SW 1271 (cell line): ENCODE measurements around the gene ZNRF1.
A peak's percentile ranks its signal among the peaks of the same experiment; 100 is the strongest.

Experiments
- DNase-seq, 2 experiments: peaks; one replicate each; lab custom pipeline; 2025; lab: John Stamatoyannopoulos, UW

Gene ZNRF1

DNA sequence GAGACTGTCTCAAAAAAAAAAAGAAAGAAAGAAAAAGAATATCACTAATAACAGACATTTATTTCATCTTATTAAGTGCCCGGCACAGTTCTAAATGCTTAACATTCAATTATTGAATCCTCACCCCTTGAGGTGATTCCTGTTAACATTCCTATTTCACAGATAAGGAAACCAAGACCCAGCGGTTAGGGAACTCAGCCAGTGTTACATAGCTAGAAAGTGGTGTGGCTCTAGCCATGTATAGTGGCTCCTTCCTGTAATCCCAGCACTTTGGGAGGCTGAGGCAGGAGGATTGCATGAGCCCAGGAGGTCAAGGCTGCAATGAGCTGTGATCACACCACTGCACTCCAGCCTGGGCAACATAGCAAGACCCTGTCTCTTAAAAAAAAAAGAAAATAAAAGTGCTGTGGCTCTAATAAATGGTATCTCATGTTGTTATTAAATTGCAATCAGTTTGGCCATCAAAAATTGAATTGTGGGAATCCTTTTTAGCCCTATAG lies 28.1 kb downstream of the ZNRF1 start:
- no peak for DNase-seq

DNA sequence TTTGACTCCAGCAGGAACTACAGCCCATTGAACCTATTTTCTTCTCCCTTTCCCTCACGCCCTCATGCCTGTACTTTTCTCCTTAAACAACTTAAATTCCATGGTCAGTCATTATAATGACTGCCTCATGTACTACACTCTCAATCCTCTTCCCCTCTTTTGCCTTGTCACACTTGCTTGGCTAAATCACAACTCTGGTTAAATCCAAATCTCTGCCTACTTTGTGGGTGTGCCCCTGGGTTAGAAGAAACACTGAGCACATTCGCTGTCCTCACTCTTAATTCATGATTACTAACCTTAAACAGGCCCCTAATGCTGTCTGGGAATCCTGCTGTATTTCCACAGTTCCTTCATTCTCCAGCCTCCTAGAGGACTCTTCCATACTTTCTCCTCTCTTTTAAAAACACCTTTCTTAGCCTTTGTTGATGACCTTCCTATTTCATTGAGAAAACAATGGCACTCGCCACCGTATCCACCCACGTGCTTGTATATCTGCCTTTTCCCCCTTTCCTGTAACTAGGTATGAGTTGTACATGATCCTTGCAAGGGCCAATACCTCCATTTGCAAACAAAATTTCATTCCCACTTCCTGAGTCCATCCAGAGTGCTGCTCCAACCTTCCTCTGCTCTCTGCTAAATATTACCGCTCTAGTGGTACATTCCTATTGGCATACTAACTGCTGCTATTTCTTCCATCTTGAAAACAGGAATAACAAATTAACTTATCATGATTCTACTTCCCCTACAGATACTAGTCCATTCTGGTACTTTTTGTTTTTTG lies 28.9 kb downstream of the ZNRF1 start:
- no peak for DNase-seq

- no peak for DNase-seq
Observed at GRCh38 chr16:75028544-75029135, 29.8 kb downstream of the ZNRF1 start.

DNA sequence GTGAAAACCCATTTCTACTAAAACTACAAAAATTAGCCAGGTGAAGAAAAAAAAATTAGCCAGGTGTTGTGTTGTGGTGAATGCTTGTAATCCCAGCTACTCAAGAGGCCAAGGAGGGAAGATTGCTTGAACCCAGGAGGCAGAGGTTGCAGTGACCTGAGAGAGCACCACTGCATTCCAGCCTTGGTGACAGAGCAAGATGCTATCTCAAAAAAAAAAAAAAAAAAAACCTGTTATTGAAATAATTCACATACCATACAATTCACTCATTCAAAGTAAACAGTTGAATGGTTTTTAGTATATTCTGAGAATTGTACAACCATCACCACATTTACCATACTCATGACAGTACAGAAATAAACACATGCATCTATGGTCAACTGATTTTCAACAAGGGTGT lies 31.0 kb downstream of the ZNRF1 start:
- DNase-seq, result peak in 1 of 2 experiments; percentile 60

DNA sequence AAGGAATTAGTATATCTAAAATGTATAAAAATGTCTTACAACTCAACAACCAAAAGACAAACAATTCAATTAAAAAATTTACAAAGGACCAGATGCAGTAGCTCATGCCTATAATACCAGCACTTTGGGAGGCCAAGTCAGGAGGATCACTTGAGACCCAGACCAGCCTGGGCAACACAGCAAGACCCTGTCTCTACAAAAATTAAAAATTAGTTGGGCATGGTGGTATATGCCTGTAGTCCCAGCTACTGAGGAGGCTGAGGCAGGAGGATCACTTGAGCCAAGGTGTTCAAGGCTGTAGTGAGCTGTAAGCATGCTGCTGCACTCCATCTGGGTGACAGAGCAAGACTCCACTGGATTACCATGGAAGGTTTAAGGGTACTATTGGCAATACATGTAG lies 33.8 kb downstream of the ZNRF1 start:
- DNase-seq, result no peak

DNA sequence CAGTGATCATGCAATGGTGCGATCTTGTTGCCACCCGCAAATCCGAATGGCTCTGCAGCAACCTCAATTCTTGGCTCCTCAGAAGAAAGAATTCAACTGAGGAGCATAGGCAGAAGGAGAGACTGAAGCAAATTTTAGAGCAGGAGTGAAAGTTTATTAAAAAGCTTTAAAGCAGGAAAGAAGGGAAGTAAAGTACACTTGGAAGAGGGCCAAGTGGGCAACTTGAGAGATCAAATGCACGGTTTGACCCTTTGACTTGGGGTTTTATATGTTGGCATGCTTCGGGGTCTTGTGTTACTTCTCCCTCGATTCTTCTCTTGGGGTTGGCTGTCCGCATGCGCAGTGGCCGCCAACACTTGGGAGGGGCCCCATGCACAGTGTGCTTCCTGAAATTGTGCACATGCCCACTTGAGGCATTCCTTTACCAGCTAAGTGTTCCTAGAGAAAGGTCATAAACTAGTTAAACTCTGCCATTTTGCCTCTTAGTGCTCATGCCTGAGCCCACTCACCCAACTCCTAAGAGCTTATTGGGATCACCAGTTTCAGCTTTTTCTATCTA lies 36.7 kb downstream of the ZNRF1 start:
- DNase-seq, result no peak

GRCh38 chr16:75038036-75038858 lies 39.4 kb downstream of the ZNRF1 start:
- no peak for DNase-seq

DNA sequence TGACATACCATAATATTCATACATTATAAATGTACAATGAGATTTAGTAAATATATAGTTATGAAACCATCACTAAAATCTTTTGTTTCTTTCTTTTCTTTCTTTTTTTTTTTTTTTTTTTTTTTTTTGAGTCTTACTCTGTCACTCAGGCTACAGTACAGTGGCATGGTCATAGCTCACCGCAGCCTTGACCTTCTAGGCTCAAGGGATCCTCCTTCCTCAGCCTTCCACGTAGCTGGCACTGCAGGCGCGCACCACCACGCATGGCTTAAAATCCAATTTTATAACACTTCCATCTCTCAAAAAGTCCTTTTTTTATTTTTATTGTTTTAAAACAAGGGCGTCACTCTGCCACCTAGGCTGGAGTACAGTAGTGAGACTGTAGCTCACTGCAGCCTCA lies 41.1 kb downstream of the ZNRF1 start:
- DNase-seq, result no peak

GRCh38 chr16:75042426-75043174 lies 43.8 kb downstream of the ZNRF1 start:
- DNase-seq, result no peak

- DNase-seq, result no peak
Observed at GRCh38 chr16:75043175-75043895, 44.5 kb downstream of the ZNRF1 start.

GRCh38 chr16:75044800-75045361 lies 46.1 kb downstream of the ZNRF1 start:
- DNase-seq, result peak in 1 of 2 experiments; percentile 8

DNA sequence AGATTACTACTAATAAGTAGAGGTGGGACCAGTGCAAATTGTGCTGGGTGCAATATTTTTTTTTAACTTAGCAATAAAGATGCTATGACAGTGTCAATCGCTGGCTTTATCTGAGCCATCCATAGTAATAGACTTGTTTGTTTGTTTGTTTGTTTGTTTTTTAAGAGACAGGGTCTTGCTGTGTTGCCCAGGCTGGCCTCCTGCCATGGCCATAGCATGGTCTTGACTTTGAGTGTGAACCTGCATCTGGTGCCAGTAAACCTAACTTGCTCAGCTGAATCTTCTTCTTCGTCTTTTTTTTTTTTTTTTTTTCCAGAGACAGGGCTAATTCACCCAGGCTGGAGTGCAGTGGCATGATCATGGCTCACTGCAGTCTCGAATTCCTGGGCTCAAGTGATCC lies 46.6 kb downstream of the ZNRF1 start:
- no peak for DNase-seq

DNA sequence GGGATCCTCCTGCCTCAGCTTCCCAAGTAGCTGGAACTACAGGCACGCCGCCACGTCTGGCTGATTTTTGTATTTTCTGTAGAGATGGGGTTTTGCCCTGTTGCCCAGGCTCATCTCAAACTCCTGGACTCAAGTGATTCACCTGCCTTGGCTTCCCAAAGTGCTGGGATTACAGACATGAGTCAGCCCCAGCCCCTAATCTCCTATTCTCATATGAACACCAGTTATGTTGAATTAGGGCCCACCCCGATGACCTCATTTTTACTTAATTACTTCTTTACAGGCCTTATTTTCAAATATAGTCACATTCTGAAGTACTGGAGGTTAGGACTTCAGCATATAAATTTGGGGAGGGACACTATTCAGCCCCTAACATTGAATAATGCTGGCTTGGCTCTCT lies 49.2 kb downstream of the ZNRF1 start:
- no peak for DNase-seq

DNA sequence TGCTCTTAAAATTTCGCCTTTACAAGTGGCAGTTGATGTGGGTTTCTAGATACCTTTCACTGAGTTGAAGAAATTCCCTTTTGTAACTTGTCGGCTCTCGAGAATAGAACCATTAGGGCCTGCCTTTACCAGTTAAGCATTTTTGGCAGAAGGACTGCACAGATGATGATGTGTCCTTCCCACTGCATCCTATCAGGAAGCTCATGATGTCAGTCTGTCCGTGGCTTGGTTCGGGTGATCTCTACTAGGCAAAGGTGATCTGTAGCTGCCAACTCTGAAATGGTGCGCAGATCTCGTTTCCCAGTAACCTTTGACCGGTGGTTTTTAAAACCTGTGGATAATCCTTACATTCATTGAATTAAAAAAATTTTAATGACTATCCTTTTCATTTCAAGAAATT lies 49.7 kb downstream of the ZNRF1 start:
- DNase-seq, result no peak

DNA sequence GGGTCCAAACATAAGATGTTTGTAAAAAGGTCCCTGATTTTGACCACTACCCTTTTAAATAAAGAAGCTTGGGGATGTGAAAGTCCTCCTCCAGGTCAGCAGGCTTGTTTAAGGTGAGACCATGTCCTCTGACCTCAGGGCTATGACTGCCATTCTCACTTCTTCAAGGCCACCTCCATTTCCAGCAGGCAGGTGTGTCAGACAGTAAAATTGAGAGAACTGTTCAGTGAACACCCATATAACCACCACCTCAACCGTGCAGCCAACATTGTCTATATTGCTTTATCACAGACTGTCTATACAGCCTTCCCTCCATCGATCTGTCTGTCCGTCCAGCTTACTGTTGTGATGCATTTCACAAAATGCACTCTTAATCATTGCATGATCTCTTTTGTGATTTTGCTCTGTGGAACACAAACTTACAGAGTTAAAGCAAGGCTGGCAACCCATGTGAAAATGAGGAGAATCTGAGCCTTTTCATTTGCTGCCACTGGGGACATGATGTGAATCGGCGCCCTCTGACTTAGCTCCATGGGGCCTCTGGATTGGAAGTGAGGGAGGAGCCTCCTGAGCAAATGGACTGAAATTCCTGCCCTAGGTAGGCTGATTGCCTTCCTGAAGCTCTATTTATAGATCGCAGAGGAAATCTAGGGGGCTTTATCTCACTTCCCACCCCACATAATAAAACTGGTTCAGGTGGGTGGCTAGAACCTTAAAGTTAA lies 53.8 kb downstream of the ZNRF1 start:
- DNase-seq, result no peak

GRCh38 chr16:75053791-75054555 lies 55.1 kb downstream of the ZNRF1 start:
- no peak for DNase-seq

- no peak for DNase-seq
Observed at GRCh38 chr16:75054556-75054947, 55.7 kb downstream of the ZNRF1 start.

GRCh38 chr16:75058806-75059205 lies 60.0 kb downstream of the ZNRF1 start:
- no peak for DNase-seq

- DNase-seq, result no peak
Observed at GRCh38 chr16:75059411-75059810, 60.6 kb downstream of the ZNRF1 start.
